Sigmoid colon (tissue), 4 donors: ENCODE results near the gene ATXN2.
"Not testable (repeated sequence)": the region's sequence is repeated elsewhere in the genome, so short reads cannot be mapped to it uniquely, and the experiment has no call there.

Source experiments
- EP300 ChIP-seq, 4 donors: sonication (generic); formaldehyde crosslinking; IDR thresholded peaks; one replicate each; pipeline ENCODE4 v1.6.1; 2017; ENCODE audit warnings: antibody characterized with exemption in 4 of 4
- POLR2A ChIP-seq, 2 donors: fragments of 450-650 bp; IDR thresholded peaks; one replicate each; pipeline ENCODE4 v1.6.1; 2016; ENCODE audit warnings: antibody characterized with exemption in 2 of 2, mild to moderate bottlenecking in 2 of 2, moderate library complexity in 2 of 2
- TF ChIP-seq, protein P1 (sequence below), 4 experiments: fragments of 450-650 bp in 3 of 4; fragments of 200-600 bp in 1 of 4; IDR thresholded peaks; one replicate each; pipeline ENCODE4 v1.5.1; 2016 to 2019; ENCODE audit warnings: antibody characterized with exemption in 4 of 4, mild to moderate bottlenecking in 3 of 4, moderate library complexity in 2 of 4

DNA sequence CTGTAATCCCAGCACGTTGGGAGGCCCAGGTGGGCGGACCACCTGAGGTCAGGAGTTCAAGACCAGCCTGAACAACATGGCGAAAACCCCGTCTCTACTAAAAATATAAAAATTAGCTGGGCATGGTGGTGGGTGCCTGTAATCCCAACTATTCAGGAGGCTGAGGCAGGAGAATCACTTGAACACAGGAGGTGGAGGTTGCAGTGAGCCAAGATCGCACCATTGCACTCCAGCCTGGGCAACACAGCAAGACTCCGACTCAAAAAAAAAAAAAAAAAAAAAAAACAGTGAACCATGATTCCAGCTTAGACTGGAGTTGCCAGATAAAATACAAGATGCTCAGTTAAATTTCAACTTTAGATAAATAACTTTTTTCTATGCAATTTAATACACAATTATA is 15.6 kb downstream of the ATXN2 start:
- not testable (repeated sequence) for TF ChIP-seq EP300, POLR2A (IDR thresholded peaks at IDR 0.05)
- TF ChIP-seq, protein P1, sequence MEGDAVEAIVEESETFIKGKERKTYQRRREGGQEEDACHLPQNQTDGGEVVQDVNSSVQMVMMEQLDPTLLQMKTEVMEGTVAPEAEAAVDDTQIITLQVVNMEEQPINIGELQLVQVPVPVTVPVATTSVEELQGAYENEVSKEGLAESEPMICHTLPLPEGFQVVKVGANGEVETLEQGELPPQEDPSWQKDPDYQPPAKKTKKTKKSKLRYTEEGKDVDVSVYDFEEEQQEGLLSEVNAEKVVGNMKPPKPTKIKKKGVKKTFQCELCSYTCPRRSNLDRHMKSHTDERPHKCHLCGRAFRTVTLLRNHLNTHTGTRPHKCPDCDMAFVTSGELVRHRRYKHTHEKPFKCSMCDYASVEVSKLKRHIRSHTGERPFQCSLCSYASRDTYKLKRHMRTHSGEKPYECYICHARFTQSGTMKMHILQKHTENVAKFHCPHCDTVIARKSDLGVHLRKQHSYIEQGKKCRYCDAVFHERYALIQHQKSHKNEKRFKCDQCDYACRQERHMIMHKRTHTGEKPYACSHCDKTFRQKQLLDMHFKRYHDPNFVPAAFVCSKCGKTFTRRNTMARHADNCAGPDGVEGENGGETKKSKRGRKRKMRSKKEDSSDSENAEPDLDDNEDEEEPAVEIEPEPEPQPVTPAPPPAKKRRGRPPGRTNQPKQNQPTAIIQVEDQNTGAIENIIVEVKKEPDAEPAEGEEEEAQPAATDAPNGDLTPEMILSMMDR (IDR thresholded peaks at IDR 0.05): not testable (repeated sequence)
